Stimulated activated CD8-positive, alpha-beta memory T cell treated with anti-CD3 and anti-CD28 coated beads, Interleukin-15, amount 100 ng/mL, for 24 hours (primary cell): ENCODE data around the gene CPSF4.

ENCODE experiments used
- DNase-seq: peaks from one replicate; pipeline ENCODE4 v3.0.0-alpha.2; 2020; ENCODE audit warnings: low read depth

Gene CPSF4

DNA sequence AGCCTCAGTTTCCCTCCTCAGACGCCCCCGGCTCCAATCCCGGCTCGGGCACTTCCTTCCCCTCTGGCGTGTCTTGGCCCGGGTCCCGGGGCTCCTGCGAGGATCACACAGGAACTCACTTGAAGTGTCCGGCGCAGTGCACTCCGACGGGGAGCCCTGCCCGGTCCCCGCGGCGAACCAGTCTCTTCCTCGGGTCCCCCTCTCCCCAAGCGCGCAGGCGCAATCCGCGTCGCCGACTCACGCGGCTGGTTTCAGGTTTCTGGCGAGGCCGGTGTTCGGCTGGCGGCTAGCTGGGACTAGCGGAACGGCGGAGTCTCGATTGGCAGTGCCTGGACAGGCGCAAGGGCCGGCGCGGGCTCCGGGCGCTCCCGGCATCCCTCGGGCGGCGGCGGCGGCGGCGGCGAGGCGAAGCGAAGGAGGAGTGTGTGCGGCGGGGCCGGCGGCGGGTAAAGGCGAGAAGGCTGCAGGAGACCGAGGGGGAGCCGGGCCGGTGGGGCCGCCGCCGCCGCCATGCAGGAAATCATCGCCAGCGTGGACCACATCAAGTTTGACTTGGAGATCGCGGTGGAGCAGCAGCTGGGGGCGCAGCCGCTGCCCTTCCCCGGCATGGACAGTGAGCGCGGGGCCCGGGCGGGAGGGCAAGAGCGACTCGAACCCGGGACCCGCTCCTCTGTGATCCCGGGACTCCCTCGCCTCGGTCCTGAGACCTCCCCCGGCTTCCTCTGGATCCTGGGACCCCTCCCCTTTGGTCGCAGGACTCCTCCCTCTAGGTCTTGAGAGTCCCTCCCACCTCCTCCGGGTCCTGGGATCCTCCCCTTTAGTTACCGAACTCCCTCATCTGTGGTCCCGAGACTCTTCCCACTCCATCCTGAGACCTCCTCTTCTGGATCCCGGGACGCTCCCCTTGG, at the start of gene CPSF4, which contains the start of gene PTCD1:
Gene CPSF4, plus strand, starts transcription at position 371 of the 908 bp plus-strand sequence. Its CDS starts 140 bp downstream, at position 511.
Gene PTCD1, minus strand, starts transcription at position 226 of the 908 bp plus-strand sequence. CDS start 3,556 bp downstream, outside the sequence.
- peak; percentile 83 for DNase-seq

GRCh38 chr7:99389772-99390171, 49.0 kb upstream of the CPSF4 start:
- no peak for DNase-seq

- DNase-seq, result no peak
Observed at GRCh38 chr7:99390941-99391602, 47.7 kb upstream of the CPSF4 start.

GRCh38 chr7:99392046-99392445, 46.7 kb upstream of the CPSF4 start:
- DNase-seq, result no peak

- peak; percentile 48 for DNase-seq
Observed at GRCh38 chr7:99392659-99393354, 45.9 kb upstream of the CPSF4 start.

- DNase-seq, result no peak
Observed at GRCh38 chr7:99393355-99394187, 45.2 kb upstream of the CPSF4 start.

GRCh38 chr7:99394188-99394502, 44.6 kb upstream of the CPSF4 start:
- no peak for DNase-seq

GRCh38 chr7:99395616-99396327, 43.0 kb upstream of the CPSF4 start:
- DNase-seq, result no peak

DNA sequence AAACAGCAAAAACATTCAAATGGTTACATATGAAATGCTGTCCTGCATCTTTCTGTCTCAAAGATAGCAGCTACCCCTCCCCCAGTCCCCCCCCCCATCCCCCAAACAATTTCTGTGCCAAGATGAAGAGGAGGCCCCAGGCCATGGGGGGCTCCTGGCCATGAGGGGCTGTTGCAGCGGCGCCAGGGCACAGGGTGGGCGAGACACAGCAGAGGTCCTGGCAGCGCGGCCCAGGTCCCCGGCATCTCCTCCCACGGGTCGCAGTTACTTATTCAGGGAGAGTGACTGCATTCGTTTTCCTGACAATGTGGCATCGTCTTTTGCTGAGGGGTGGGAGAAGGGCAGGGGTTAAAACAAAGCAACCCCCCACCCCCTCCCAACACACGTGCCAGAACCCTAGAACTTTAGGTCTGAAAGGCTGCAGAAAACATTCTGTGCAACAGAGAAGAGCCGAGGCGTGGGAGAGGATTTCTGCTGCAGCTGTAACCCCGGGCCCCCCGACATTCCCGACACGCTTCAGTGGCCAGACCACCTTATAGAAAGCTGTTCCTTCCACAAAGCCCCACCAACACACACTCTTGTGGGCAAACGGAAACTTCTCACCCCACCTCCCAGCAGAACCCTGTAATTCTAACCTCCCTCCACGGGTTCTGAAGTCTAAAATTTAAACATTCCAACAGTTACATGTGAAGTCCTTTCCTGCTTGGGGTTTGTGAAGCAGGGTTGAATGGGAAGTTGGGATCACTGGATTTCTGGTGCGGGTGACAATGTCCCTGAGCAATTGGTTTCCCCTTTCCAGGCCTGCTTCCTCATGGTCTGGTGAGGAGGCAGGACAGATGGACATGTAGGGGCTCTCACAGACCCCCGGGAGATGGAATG, 42.1 kb upstream of the CPSF4 start:
- no peak for DNase-seq

DNA sequence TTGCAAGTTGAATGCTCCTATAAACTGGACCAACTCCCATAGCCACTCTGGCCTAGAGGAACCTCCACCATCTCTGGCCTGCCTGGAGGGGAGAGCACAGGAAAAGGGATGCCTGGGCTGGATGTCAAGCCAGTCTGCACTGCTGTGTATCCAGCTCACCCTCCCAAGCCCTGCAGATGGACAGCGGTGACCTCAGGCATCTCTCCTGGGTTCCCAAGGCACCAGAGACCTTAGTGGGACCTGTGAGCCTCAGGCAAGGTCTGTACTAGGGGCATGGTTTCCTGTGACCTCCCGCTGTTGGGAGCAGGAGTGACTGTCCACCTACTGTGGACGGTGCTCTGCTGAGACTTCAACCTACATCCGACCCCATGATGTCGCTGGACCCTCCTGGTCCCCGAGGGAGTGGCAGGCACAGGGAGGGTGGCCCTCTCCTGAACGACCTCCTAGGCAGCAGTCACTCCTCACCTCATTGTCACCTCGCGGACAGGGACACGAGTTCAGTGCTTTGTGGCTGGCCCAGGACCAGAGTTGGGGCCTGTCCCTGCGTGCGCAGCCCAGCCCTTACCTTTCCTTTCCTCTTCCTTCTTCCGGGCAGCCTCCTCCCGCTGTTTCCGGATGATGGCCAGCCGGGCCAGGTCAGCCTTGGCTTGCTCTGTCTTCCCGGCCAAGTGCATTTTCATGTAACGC, 41.3 kb upstream of the CPSF4 start:
- DNase-seq, result no peak

- DNase-seq, result no peak
Observed at GRCh38 chr7:99398891-99399445, 39.8 kb upstream of the CPSF4 start.

DNA sequence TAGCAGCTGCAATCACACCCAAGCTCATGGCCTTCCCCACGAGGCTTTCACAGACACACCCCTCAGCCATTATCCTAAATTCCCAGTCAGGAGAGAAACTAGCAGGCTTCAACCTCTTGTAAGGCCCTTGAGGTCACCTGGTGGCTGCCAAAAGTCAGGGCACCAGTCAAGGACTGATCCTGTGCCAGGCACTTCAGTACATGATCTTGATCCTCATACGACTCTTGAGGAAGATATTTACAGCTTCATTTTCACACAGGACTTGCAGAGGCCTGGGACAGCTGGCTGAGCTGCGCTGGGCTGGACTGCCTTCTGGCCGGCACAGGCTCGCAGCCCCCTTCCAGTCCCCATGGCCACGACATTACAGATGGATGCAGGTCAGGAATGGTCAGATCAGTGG, 39.1 kb upstream of the CPSF4 start:
- no peak for DNase-seq

DNA sequence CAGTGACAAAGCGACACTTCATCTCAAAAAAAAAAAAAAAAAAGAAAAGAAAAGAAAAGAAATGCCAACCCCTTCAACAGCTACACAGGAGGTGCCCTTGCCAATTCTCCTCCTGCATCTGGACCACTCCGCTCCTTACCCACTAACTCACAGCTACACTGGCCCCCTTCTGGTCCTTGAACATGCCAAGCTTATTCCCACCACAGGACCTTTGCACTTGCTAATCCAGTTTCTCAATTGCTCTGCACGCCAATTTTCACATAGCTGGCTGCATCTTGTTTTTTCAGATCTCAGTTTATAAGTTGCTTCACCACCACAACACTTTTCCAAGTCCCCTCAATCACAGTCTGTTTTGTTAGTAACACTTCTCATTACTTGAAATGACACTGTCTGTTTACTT, 35.9 kb upstream of the CPSF4 start:
- DNase-seq, result no peak

DNA sequence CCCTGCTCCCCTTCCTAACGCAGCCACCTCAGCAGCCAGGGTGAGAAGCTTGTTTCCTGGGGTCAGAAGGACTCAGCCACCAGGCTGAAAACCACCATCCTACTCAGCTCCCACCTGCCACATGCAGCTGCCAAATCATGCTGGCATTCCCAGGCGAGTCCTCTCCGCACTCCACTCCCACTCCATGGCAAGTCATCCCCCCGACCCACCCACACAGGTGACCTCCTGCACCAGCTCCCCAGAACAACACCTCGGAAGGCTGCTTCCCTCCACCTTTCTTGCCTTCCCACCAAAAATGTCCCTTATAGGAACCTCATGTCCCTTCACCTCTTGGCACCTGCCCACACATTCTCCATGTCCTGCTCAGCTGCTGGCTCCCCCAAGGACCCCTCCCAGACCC, 35.0 kb upstream of the CPSF4 start:
- no peak for DNase-seq

DNA sequence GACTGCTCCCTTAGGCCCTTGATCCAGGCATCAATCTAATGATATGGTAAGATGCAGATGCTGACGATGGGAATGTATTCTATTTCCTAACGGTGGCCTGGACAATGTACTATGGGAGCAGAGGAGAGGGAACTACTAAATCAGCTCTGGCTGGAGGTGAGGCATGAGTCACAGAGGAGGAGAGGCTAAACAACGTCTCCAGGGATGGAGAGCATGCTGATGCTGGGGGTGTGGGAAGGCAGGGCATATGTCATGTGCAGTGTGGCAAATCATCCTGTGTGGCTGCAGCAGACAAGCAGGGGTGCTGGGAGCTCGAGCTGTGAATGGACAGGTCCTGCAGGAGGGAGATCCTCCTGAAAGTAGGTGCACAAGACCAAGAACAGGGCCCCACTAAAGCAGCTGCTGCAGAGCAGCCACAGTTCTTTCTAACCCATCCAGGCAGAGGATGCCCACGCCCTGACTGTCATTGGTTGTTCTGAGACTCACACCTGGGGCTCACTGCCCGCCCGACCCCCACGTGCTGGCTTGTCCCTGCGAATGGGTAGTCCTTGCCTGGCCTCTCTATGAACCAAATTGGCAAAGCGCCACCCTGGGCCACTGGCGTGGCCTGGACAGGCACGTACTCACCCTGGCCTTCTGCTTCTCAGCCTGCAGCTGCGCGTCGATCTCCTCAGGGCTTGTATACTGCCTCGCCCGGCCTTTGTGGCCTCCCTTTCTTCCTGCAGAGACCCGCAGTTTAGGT, 34.3 kb upstream of the CPSF4 start:
- DNase-seq, result no peak

GRCh38 chr7:99404977-99405320, 33.8 kb upstream of the CPSF4 start:
- no peak for DNase-seq

- no peak for DNase-seq
Observed at GRCh38 chr7:99406557-99406956, 32.2 kb upstream of the CPSF4 start.

GRCh38 chr7:99407872-99408378, 30.8 kb upstream of the CPSF4 start:
- DNase-seq, result no peak
